GM18907 (cell line): ENCODE data around the gene SF3B6.
"Not testable (repeated sequence)": the region's sequence is repeated elsewhere in the genome, so short reads cannot be mapped to it uniquely, and the experiment has no call there.

Experiments
- ATAC-seq: cut with Tn5 transposase; IDR thresholded peaks from one replicate; pipeline ENCODE4 v1.9.1; 2021; ENCODE audit warnings: mild to moderate bottlenecking, moderate library complexity; ENCODE audit not compliant: unreplicated experiment

Gene SF3B6

DNA sequence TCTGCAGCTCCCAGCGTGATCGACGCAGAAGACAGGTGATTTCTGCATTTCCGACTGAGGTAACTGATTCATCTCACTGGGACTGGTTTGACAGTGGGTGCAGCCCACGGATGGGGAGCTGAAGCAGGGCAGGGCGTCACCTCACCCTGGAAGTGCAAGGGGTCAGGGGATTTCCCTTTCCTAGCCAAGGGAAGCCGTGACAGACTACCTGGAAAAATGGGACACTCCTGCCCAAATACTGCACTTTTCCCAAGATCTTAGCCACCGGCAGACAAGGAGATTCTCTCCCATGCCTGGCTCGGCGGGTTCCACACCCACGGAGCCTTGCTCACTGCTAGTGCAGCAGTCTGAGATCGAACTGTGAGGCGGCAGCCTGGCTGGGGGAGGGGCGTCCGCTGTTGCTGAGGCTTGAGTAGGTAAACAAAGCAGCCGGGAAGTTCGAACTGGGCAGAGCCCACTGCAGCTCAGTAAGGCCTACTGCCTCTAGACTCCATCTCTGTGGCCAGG lies 19.1 kb upstream of the SF3B6 start:
- ATAC-seq: not testable (repeated sequence)

DNA sequence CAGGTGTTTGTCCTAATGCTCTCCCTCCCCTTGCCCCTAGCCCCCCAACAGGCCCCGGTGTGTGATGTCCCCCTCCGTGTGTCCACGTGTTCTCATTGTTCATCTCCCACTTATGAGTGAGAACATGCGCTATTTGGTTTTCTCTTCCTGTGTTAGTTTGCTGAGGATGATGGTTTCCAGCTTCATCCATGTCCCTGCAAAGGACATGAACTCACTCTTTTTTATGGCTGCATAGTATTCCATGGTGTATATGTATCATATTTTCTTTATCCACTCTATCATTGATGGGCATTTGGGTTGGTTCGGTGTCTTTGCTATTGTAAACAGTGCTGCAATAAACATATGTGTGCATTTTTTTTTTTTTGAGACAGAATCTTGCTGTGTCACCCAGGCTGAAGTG lies 17.1 kb upstream of the SF3B6 start:
- ATAC-seq: not testable (repeated sequence)

DNA sequence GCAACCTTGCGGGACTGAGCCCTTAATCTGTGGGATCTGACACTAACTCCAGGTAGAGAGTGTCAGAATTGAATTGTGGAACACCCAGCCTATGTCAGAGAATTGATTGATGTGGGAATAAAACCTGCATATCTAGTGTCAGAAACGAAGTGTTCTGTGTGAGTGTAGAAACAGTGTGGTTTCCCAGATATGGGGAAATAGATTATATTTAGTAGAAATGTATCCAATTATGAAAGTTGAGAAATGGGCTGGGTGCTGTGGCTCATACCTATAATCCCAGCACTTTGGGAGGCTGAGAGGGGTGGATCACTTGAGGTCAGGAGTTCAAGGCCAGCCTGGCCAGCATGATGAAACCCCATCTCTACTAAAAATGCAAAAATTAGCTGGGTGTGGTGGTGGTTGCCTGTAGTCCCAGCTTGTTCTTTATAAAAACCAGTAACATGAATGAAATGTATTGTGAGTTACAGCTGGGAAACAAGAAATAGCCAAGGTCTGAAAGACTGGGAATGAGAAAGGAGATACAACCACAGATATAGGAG lies 12.8 kb upstream of the SF3B6 start:
- no peak for ATAC-seq

- ATAC-seq: no peak
These were observed 10.9 kb upstream of the SF3B6 start for GRCh38 chr2:24087032-24087431.

DNA sequence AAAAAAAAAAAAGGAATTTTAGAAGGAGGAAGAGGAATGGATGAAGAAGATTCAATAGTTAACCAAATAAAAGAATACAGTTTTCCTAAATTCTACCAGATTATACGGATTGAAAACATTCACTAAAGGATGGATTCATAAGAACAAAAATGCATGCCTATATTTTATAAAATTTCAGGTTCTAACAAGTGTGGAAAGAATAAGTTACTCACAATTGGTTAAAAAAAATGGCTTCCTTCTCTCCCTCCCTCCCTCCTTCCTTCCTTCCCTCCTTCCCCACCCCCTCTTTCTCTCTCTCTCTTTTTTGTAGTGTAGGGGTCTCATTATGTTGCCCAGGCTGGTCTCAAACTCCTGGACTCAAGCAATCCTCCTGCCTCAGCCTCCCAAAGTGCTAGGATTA lies 10.1 kb upstream of the SF3B6 start:
- no peak for ATAC-seq

GRCh38 chr2:24085200-24085489 lies 9.0 kb upstream of the SF3B6 start:
- ATAC-seq: no peak

- peak; percentile 79 for ATAC-seq
These were observed 8.5 kb upstream of the SF3B6 start, which contains the start of gene TP53I3 for GRCh38 chr2:24084386-24085199. Gene TP53I3 (minus strand): TSS chr2:24084834. CDS start chr2:24084326, 508 bp downstream.

DNA sequence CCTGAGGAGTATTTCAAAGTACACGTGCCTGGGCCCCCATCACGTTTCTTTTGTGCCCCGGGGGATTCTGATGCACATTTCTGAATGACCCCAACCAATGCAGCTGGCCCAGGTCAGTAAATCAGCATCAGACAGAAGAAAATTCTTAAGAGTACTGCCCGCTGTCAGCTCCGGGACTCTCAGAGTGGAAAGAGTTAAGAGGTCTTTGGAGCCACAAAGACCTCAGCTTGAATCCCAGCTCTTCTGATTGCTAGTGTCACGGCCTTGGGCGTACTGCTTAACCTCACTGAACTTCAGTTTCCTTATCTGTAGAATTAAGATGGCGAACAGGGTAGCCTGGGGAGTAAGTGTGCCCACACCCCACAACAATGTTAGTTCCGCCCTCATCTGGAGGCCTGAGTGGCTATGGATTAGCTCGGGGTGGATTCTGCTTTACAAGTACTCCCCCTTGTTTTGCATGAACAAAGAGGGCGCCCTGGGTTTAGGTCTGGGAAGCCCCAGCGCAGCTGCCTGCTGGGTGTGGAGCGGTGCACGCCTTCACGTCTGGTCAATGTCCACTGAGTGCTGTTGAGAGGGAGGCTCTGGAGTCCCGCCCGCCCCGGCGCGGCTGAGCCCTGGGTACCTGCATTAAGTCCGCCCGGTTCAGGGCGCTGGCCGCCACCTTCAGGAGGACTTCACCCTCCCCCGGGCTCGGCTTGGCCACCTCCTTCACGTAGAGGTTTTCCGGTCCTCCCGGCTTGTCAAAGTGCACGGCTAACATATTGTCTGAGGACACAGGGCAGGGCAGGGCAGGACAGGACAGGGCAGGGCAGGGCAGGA lies 7.7 kb upstream of the SF3B6 start:
- peak; percentile 79 for ATAC-seq

GRCh38 chr2:24082787-24083566 lies 6.9 kb upstream of the SF3B6 start:
- ATAC-seq: no peak

- no peak for ATAC-seq
These were observed 4.6 kb upstream of the SF3B6 start for GRCh38 chr2:24080701-24081100.

GRCh38 chr2:24077879-24078278 lies 1.8 kb upstream of the SF3B6 start:
- no peak for ATAC-seq

DNA sequence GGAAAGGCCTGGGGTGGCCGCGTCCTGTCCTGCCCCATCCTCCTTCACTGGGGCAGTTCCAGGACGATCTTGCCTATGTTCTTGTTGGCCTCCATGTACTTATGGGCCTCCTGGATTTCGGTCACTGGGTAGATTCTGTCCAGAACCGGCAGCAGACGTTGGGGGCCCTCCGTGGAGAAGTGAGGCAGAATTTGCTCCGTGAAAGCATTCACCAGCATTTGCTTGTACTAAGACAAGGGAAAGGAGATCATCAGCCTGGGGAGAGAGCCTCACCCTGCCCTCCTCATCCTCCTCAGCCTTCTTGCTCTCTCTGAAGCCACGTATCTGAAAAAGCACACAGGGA lies 1.4 kb upstream of the SF3B6 start:
- no peak for ATAC-seq

- peak; percentile 6 for ATAC-seq
These were observed 866 bp upstream of the SF3B6 start for GRCh38 chr2:24076849-24077534.

GRCh38 chr2:24075259-24075658 lies 867 bp downstream of the SF3B6 start:
- no peak for ATAC-seq

GRCh38 chr2:24073816-24074215 lies 2.3 kb downstream of the SF3B6 start:
- ATAC-seq: no peak

DNA sequence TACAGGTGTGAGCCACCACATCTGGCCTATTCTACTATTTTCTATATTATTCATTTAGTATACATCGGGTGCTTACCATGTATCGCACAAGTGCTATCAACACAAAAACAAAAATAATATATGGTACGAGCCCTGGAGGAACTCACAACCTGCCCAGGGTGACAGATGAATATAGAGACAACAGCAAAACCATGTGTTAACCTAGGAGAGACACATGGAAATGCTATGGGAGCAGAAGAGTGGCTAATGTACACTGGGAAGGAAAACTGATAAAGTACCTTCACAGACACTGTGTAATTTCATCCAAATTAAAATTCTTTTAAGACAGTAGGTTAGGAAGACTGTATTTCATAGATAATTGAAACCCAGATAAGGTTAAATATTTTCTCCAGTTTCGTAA lies 3.9 kb downstream of the SF3B6 start:
- ATAC-seq: no peak

GRCh38 chr2:24065341-24065740 lies 10.8 kb downstream of the SF3B6 start:
- ATAC-seq: no peak

- ATAC-seq: no peak
These were observed 17.4 kb downstream of the SF3B6 start for GRCh38 chr2:24058564-24059271.

- ATAC-seq: no peak
These were observed 20.4 kb downstream of the SF3B6 start for GRCh38 chr2:24055750-24056149.
